ENCODE data around the gene CDH13. TPM values are rescaled to one million over a fixed set of nuclear protein-coding genes. Genes with fewer than 3 reads are reported as not detected.

Gene CDH13
- total and polyA plus RNA-seq, 9 of the 15 experiments (the other 6 are each of a cell fraction or from before 2014, with no cell fraction given): 0.03 TPM; not detected in 8

DNA sequence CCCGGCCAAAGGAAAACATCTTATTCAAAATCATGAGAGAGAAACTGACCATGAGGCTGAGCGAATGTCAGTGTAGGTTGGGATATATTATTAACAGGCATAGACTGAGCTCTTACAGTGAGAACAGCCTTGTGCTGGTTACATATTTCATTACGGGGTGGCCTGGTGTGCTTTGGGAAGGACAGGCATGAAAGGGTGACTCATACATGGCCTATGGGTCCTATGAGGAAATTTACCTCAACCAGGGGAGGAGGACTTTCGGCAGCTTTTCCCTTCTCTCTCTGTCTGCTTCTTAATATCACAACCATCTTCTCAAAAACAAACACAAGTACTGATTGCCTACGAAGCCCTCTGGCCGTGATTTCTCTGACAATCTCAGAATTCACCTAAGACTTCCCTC is 579.1 kb downstream of the CDH13 start:
- Histone ChIP-seq H3K9me3 (replicated peaks; ENCODE audit: control insufficient read depth, insufficient read depth, low read depth, low read length) (no peaks in the 10 kb centered on the region), H4K20me1 (replicated peaks; ENCODE audit: control insufficient read depth, insufficient read depth, low read length) (no peaks in the 10 kb centered on the region), H3K9ac (ENCODE audit: insufficient read depth in 1 of 2, low read depth in 2 of 2, low read length in 2 of 2) (no peak overlapping the region), H3K36me3 (ENCODE audit: control insufficient read depth, insufficient read depth, low read length) (no peaks in the 10 kb centered on the region), H3K9me1 (ENCODE audit: control insufficient read depth, insufficient read depth, low read length) (no peaks in the 10 kb centered on the region), H3K79me2 (ENCODE audit: control insufficient read depth, insufficient read depth, low read length) (no peaks in the 10 kb centered on the region), H3K27ac (ENCODE audit: extremely low read depth, low read depth, low read length) (no peak overlapping the region), H2AFZ (ENCODE audit: low read depth, low read length) (no peak overlapping the region), H3K4me2 (ENCODE audit: insufficient read depth, low read length) (no peak overlapping the region), H3K4me1 (replicated peaks in 1 of 2; ENCODE audit: control insufficient read depth in 2 of 2, insufficient read depth in 2 of 2, low read length in 2 of 2) (no peaks in the 10 kb centered on the region), H3K4me3 (no peak overlapping the region), H3K27me3 (ENCODE audit: control insufficient read depth in 2 of 2, insufficient read depth in 2 of 2, low read length in 2 of 2) (no peaks in the 10 kb centered on the region)
- intact Hi-C loops (cut with micrococcal nuclease) (no loop called here), in situ Hi-C loops (cut with MboI) (loop anchor here (10.0 kb wide), 1 partner anchor 941 kb away; no protein-coding TSS in a partner anchor)
- ChIA-PET POLR2A (no interaction called here), CTCF (ENCODE audit: low intra/inter-chr PET ratio) (no interaction called here)
- no peak for TF ChIP-seq PTTG1 (tag; IDR thresholded peaks at IDR 0.05; ENCODE audit: low read depth)
- 0% methylated on average over 6 of the region's 6 CpGs for WGBS (ENCODE audit: insufficient coverage, low coverage, missing lambda C conversion rate)
- BruUV-seq (replicated peaks): no TSS peak
- DNase-seq (ENCODE audit: extremely low read depth in 1 of 4, low spot score in 3 of 4) (no peak), FAIRE-seq (no peak), ATAC-seq (no peak)

DNA sequence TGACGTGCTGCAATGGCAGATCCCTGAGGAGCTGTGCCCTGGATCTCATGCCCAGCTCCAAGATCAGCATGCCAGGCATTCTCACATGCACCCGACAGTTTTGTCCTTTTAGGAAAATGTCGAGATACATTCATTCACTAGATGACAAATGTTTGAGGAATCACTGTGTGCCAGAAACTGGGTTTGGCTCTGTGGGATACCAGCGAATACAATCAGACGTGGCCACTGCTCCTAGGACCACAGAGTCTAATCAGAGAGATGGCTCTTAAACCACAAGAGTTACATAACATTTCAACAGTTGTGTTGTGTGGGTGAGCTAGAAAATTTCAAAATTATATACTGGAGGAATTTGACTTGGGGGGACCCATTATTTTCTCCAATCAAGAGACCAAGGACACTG is 579.7 kb downstream of the CDH13 start:
- intact Hi-C loops (cut with micrococcal nuclease): no loop called here
- ATAC-seq (no peak), DNase-seq (ENCODE audit: extremely low read depth in 1 of 4, low spot score in 3 of 4) (no peak), FAIRE-seq (no peak)
- no TSS peak for BruUV-seq (replicated peaks)
- in situ Hi-C loops (cut with MboI): loop anchor here (10.0 kb wide), 1 partner anchor 942 kb away; no protein-coding TSS in a partner anchor
- H2AFZ ChIP-seq (ENCODE audit: low read depth, low read length): no peak overlapping the region
- H3K27ac ChIP-seq (ENCODE audit: extremely low read depth, low read depth, low read length): no peak overlapping the region
- POLR2A ChIA-PET: no interaction called here
- no peaks in the 10 kb centered on the region for H3K9me1 ChIP-seq (ENCODE audit: control insufficient read depth, insufficient read depth, low read length)
- WGBS (ENCODE audit: insufficient coverage, low coverage, missing lambda C conversion rate): 0% methylated on average over 5 of the region's 5 CpGs
- no peak overlapping the region for H3K9ac ChIP-seq (ENCODE audit: insufficient read depth in 1 of 2, low read depth in 2 of 2, low read length in 2 of 2)
- H3K9me3 ChIP-seq (replicated peaks; ENCODE audit: control insufficient read depth, insufficient read depth, low read depth, low read length): no peaks in the 10 kb centered on the region
- TF ChIP-seq, protein P1, sequence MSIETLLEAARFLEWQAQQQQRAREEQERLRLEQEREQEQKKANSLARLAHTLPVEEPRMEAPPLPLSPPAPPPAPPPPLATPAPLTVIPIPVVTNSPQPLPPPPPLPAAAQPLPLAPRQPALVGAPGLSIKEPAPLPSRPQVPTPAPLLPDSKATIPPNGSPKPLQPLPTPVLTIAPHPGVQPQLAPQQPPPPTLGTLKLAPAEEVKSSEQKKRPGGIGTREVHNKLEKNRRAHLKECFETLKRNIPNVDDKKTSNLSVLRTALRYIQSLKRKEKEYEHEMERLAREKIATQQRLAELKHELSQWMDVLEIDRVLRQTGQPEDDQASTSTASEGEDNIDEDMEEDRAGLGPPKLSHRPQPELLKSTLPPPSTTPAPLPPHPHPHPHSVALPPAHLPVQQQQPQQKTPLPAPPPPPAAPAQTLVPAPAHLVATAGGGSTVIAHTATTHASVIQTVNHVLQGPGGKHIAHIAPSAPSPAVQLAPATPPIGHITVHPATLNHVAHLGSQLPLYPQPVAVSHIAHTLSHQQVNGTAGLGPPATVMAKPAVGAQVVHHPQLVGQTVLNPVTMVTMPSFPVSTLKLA (conservative IDR thresholded peaks at IDR 0.05): no peak
- TF ChIP-seq SMAD3 (CRISPR knock-in tag; conservative IDR thresholded peaks at IDR 0.05): no peak
- TF ChIP-seq WHSC1 (IDR thresholded peaks at IDR 0.05; ENCODE audit: low read length): no peak
- TF ChIP-seq, protein P2, sequence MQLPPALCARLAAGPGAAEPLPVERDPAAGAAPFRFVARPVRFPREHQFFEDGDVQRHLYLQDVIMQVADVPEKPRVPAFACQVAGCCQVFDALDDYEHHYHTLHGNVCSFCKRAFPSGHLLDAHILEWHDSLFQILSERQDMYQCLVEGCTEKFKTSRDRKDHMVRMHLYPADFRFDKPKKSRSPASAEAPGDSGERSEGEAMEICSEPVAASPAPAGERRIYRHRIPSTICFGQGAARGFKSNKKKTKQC (CRISPR knock-in tag; IDR thresholded peaks at IDR 0.05): no peak
- CTCF ChIA-PET (ENCODE audit: low intra/inter-chr PET ratio): no interaction called here
- no peaks in the 10 kb centered on the region for H4K20me1 ChIP-seq (replicated peaks; ENCODE audit: control insufficient read depth, insufficient read depth, low read length)
- H3K4me1 ChIP-seq (replicated peaks in 1 of 2; ENCODE audit: control insufficient read depth in 2 of 2, insufficient read depth in 2 of 2, low read length in 2 of 2): no peaks in the 10 kb centered on the region
- no peaks in the 10 kb centered on the region for H3K36me3 ChIP-seq (ENCODE audit: control insufficient read depth, insufficient read depth, low read length)
- no peak overlapping the region for H3K4me3 ChIP-seq
- H3K27me3 ChIP-seq (ENCODE audit: control insufficient read depth in 2 of 2, insufficient read depth in 2 of 2, low read length in 2 of 2): no peaks in the 10 kb centered on the region
- H3K79me2 ChIP-seq (ENCODE audit: control insufficient read depth, insufficient read depth, low read length): no peaks in the 10 kb centered on the region
- H3K4me2 ChIP-seq (ENCODE audit: insufficient read depth, low read length): no peak overlapping the region

Measured in K562 (cell line).